Keratinocyte (primary cell): ENCODE data around the gene BRINP1.

Experiments used
- CTCF ChIP-seq, 3 experiments: IDR thresholded peaks in 1 of 3; conservative IDR thresholded peaks in 1 of 3; optimal IDR thresholded peaks in 1 of 3; 2 replicates in 2 of 3; 3 replicates in 1 of 3; pipeline versions ENCODE3 to v1.5.1; 2011; ENCODE audit warnings: low read length in 3 of 3, mild to moderate bottlenecking in 3 of 3, moderate library complexity in 2 of 3, control low read depth in 1 of 3, inconsistent platforms in 1 of 3; ENCODE audit not compliant: insufficient read depth in 2 of 3; ENCODE audit errors: extremely low read depth in 1 of 3
- EZH2 ChIP-seq: IDR thresholded peaks from one replicate; pipeline ENCODE4 v1.6.1; 2012; ENCODE audit warnings: inconsistent platforms, mild to moderate bottlenecking, low read length, moderate library complexity

- no peak for TF ChIP-seq CTCF (optimal IDR thresholded peaks at IDR 0.05 in 1 of 3, IDR thresholded peaks at IDR 0.05 in 1 of 3, conservative IDR thresholded peaks at IDR 0.05 in 1 of 3; ENCODE audit: extremely low read depth in 1 of 3, insufficient read depth in 2 of 3, low read length in 3 of 3)
- no peak for TF ChIP-seq EZH2
Measured at GRCh38 chr9:119179701-119180100, 189.5 kb downstream of the BRINP1 start.
